ENCODE data around the gene SDHAF1.

GRCh38 chr19:36009633-36010379 lies 14.8 kb downstream of the SDHAF1 start:
- TF ChIP-seq, protein P1, sequence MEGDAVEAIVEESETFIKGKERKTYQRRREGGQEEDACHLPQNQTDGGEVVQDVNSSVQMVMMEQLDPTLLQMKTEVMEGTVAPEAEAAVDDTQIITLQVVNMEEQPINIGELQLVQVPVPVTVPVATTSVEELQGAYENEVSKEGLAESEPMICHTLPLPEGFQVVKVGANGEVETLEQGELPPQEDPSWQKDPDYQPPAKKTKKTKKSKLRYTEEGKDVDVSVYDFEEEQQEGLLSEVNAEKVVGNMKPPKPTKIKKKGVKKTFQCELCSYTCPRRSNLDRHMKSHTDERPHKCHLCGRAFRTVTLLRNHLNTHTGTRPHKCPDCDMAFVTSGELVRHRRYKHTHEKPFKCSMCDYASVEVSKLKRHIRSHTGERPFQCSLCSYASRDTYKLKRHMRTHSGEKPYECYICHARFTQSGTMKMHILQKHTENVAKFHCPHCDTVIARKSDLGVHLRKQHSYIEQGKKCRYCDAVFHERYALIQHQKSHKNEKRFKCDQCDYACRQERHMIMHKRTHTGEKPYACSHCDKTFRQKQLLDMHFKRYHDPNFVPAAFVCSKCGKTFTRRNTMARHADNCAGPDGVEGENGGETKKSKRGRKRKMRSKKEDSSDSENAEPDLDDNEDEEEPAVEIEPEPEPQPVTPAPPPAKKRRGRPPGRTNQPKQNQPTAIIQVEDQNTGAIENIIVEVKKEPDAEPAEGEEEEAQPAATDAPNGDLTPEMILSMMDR (IDR thresholded peaks at IDR 0.05), result no peak
- no peak for TF ChIP-seq EZH2 (IDR thresholded peaks at IDR 0.05; ENCODE audit: borderline replicate concordance, insufficient read depth, low read depth, low read length, poor library complexity, severe bottlenecking)
